B cell (primary cell): ENCODE measurements around the gene IRF2BPL. TPM values are rescaled to one million over a fixed set of nuclear protein-coding genes. Genes with fewer than 3 reads are reported as not detected.

Source experiments
- ATAC-seq: fragments of 200-7000 bp; cut with Tn5 transposase; one replicate; pipeline ENCODE4 v1.10.0; 2021; ENCODE audit warnings: low read depth, mild to moderate bottlenecking, moderate number of reproducible peaks, moderate library complexity
- CTCF ChIA-PET: fragments of 350-600 bp; sonication (Branson Sonifier 250); formaldehyde crosslinking; loops from one replicate; lab custom pipeline; 2021; ENCODE audit warnings: antibody characterized with exemption, inconsistent platforms; lab: Charles Lee
- POLR2A ChIA-PET: fragments of 350-600 bp; sonication (Branson Sonifier 250); formaldehyde crosslinking; loops from one replicate; lab custom pipeline; 2021; ENCODE audit warnings: antibody characterized with exemption; lab: Charles Lee
- DNase-seq: peaks from one replicate; pipeline ENCODE4 v3.0.0; 2013
- H2AFZ ChIP-seq: 2 replicates; pipeline ENCODE4 v1.6.1; 2012; ENCODE audit warnings: mild to moderate bottlenecking, low read depth, low read length; ENCODE audit not compliant: insufficient read depth, poor library complexity, severe bottlenecking
- H3K27ac ChIP-seq, 2 donors: 1 replicate in 1 of 2; 2 replicates in 1 of 2; pipeline ENCODE4 v1.5.1; 2012 to 2013; ENCODE audit warnings: low read length in 2 of 2, mild to moderate bottlenecking in 2 of 2, moderate library complexity in 1 of 2
- H3K27me3 ChIP-seq, 4 experiments: fragments of 200-600 bp in 1 of 4; sonication (generic) in 1 of 4; replicated peaks in 1 of 4; 1 replicate in 2 of 4; 2 replicates in 2 of 4; pipeline versions ENCODE4 v1.6.1 to v1.7.0; 2013 to 2016; ENCODE audit warnings: low read length in 3 of 4, mild to moderate bottlenecking in 2 of 4, mixed read lengths in 1 of 4, moderate library complexity in 1 of 4; ENCODE audit not compliant: insufficient read depth in 4 of 4, control insufficient read depth in 3 of 4; ENCODE audit errors: control extremely low read depth in 1 of 4
- H3K36me3 ChIP-seq, 2 experiments: replicated peaks in 1 of 2; 1 replicate in 1 of 2; 2 replicates in 1 of 2; pipeline versions ENCODE4 v1.6.1 to v1.7.1; 2013; ENCODE audit warnings: low read length in 1 of 2; ENCODE audit not compliant: insufficient read depth in 2 of 2, control insufficient read depth in 1 of 2; ENCODE audit errors: control extremely low read depth in 1 of 2, extremely low read depth in 1 of 2
- H3K4me1 ChIP-seq, 2 donors: fragments of 200-600 bp in 1 of 2; sonication (generic) in 1 of 2; 1 replicate in 1 of 2; 2 replicates in 1 of 2; pipeline versions ENCODE4 v1.5.1 to v1.6.1; 2013 to 2017; ENCODE audit warnings: low read length in 2 of 2; ENCODE audit not compliant: control insufficient read depth in 2 of 2, insufficient read depth in 2 of 2
- H3K4me2 ChIP-seq: replicated peaks from 2 replicates; pipeline ENCODE3; 2012; ENCODE audit warnings: mild to moderate bottlenecking, low read depth, low read length; ENCODE audit not compliant: poor library complexity, severe bottlenecking
- H3K4me3 ChIP-seq, 5 experiments: fragments of 200-600 bp in 1 of 5; sonication (generic) in 1 of 5; 1 replicate in 3 of 5; 2 replicates in 2 of 5; pipeline versions ENCODE4 v1.5.1 to v1.7.0; 2011 to 2016; ENCODE audit warnings: low read length in 4 of 5, mild to moderate bottlenecking in 4 of 5, low read depth in 2 of 5, control low read depth in 1 of 5, moderate library complexity in 1 of 5; ENCODE audit not compliant: insufficient read depth in 1 of 5; ENCODE audit errors: control extremely low read depth in 1 of 5, extremely low read depth in 1 of 5
- H3K79me2 ChIP-seq: fragments of 200-600 bp; sonication (generic); one replicate; pipeline ENCODE4 v1.6.0; 2016; ENCODE audit warnings: low read length; ENCODE audit not compliant: control insufficient read depth, insufficient read depth
- H3K9ac ChIP-seq: fragments of 200-600 bp; sonication (generic); 2 replicates; pipeline ENCODE4 v1.6.1; 2017; ENCODE audit warnings: mild to moderate bottlenecking, low read length, moderate library complexity
- H3K9me3 ChIP-seq, 3 donors: one replicate each; pipeline versions ENCODE4 v1.6.1 to v1.7.1; 2013; ENCODE audit warnings: low read length in 2 of 3; ENCODE audit not compliant: control insufficient read depth in 2 of 3, insufficient read depth in 1 of 3; ENCODE audit errors: control extremely low read depth in 1 of 3
- H4K20me1 ChIP-seq: 2 replicates; pipeline ENCODE4 v1.6.0; 2012; ENCODE audit warnings: mild to moderate bottlenecking, low read length; ENCODE audit not compliant: insufficient read depth, control insufficient read depth, poor library complexity, severe bottlenecking
- H3K27ac Mint-ChIP-seq: one replicate; pipeline ENCODE4 v1.8.0; 2021; ENCODE audit warnings: mixed read lengths
- H3K27me3 Mint-ChIP-seq: one replicate; pipeline ENCODE4 v1.8.0; 2021; ENCODE audit warnings: mixed read lengths
- H3K4me1 Mint-ChIP-seq: one replicate; pipeline ENCODE4 v1.8.0; 2021; ENCODE audit warnings: mixed read lengths
- H3K4me3 Mint-ChIP-seq: one replicate; pipeline ENCODE4 v1.8.0; 2021; ENCODE audit warnings: mixed read lengths
- H3K9me3 Mint-ChIP-seq: one replicate; pipeline ENCODE4 v1.8.0; 2022; ENCODE audit warnings: mixed read lengths; ENCODE audit not compliant: insufficient read depth
- EZH2 ChIP-seq: IDR thresholded peaks from 2 replicates; pipeline ENCODE4 v1.6.1; 2012; ENCODE audit warnings: borderline replicate concordance, low read depth, mild to moderate bottlenecking, moderate library complexity, low read length; ENCODE audit not compliant: insufficient read depth, poor library complexity, severe bottlenecking
- WGBS: methylation state at CpG from one replicate; pipeline ENCODE4 v1.1.5; 2013; ENCODE audit warnings: missing lambda C conversion rate; ENCODE audit not compliant: insufficient coverage; 5-methylcytosine and 5-hydroxymethylcytosine counted together
- intact Hi-C: fragments of 100-400 bp; cut with micrococcal nuclease; formaldehyde crosslinking; loops from one replicate; pipeline ENCODE4 v1.10.0; 2022
- polyA plus RNA-seq: library from polyadenylated mRNA; depleted of rRNA; stranded (reverse); fragments of >200 nt; gene quantifications from 2 replicates; pipeline ENCODE4 v1.2.3, GENCODE V29; 2012
- total RNA-seq, 2 donors: library from RNA; stranded (reverse); fragments of 120-200 nt in 1 of 2; gene quantifications; 1 replicate in 1 of 2; 2 replicates in 1 of 2; pipeline versions ENCODE4 v1.2.3 to v1.2.4, GENCODE V29; 2013 to 2022
- TF ChIP-seq, protein P1 (sequence below): fragments of 200-600 bp; IDR thresholded peaks from one replicate; pipeline ENCODE4 v1.8.0; 2022; ENCODE audit warnings: antibody characterized with exemption, mild to moderate bottlenecking

The IRF2BPL gene
- total and polyA plus RNA-seq, 2 donors (not counting 1 experiment from before 2014, with no cell fraction given), result 27.9 to 34.0 TPM

DNA sequence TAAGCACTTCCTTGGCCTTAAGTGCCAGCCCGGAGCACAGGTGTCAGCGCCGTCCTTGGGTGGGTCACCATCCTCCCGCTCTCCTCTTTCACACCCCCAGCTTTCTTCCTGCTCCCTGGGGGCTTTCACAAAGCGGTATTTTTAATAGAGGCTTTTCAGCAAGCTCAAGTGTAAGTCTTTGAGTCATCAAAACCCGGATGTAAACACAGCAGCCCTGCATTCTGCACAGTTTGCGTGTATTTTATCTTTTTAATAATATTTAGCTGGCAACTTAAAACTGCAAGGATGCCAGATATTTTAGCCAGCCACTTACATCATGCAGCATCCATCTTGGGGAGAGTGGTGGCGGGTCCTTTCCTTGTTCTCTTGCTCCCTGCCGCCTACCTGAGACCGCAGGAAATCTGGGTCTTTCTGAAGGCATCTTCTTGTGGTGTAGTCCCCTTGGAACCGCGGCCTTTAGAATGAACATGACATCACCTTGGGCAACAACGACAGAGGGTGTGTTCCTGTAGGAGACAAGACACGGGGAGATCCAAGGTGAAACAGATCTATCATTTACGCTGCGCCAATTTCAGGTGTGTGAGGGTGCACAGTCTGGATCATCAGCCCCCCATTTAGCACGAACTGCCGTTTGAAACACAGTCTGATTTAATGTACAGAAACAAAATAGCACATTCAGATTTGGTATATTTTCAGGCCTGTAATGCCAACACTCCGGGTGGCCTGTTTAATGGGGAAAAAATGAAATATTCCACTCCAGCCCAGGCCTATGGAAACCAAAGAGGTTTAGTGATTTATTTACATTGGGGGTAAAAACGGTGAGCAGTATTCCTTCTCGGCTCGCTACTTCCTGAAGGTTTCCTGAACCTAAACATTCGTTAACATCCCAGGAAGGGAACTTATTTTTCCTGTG is 12.5 kb upstream of the IRF2BPL start:
- Histone ChIP-seq H3K27ac (peak overlapping the region; percentile 89 to 93), H3K79me2 (no peaks in the 10 kb centered on the region), H3K9ac (peak overlapping the region; percentile 72), H3K27me3 (no peaks in the 10 kb centered on the region), H3K36me3 (no peaks in the 10 kb centered on the region), H4K20me1 (no peaks in the 10 kb centered on the region), H3K4me3 (peak overlapping the region; percentile 3 to 70 (median 56)), H2AFZ (peak overlapping the region; percentile 91), H3K4me2 (peak overlapping the region; percentile 90), H3K4me1 (peaks cover 71 to 80% of the 10 kb centered on the region in 2 donors), H3K9me3 (no peaks in the 10 kb centered on the region)
- H3K27me3 Mint-ChIP-seq, result no peaks in the 10 kb centered on the region
- DNase-seq (no peak), ATAC-seq (no peak)
- ChIA-PET CTCF (interaction anchor here (0.6 to 5.8 kb wide), 10 partner anchors 9 to 163 kb away, joined by 3 to 48 read pairs (median 8); partner anchors contain the start of gene IRF2BPL), POLR2A (interaction anchor here (0.6 to 2.4 kb wide), 8 partner anchors 12 to 136 kb away, joined by 3 to 46 read pairs (median 8); partner anchors contain the start of gene IRF2BPL)
- intact Hi-C loops, result loop anchor here (1.0 kb wide), 3 partner anchors 13 to 85 kb away; partner anchors contain the start of gene IRF2BPL
- H3K4me1 Mint-ChIP-seq, result peaks cover 73% of the 10 kb centered on the region
- peak overlapping the region; percentile 98 for H3K27ac Mint-ChIP-seq
- no peaks in the 10 kb centered on the region for H3K9me3 Mint-ChIP-seq
- WGBS, result 38% methylated on average over 13 of the region's 23 CpGs
- no peak for TF ChIP-seq EZH2
- TF ChIP-seq, protein P1, sequence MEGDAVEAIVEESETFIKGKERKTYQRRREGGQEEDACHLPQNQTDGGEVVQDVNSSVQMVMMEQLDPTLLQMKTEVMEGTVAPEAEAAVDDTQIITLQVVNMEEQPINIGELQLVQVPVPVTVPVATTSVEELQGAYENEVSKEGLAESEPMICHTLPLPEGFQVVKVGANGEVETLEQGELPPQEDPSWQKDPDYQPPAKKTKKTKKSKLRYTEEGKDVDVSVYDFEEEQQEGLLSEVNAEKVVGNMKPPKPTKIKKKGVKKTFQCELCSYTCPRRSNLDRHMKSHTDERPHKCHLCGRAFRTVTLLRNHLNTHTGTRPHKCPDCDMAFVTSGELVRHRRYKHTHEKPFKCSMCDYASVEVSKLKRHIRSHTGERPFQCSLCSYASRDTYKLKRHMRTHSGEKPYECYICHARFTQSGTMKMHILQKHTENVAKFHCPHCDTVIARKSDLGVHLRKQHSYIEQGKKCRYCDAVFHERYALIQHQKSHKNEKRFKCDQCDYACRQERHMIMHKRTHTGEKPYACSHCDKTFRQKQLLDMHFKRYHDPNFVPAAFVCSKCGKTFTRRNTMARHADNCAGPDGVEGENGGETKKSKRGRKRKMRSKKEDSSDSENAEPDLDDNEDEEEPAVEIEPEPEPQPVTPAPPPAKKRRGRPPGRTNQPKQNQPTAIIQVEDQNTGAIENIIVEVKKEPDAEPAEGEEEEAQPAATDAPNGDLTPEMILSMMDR, result no peak
- H3K4me3 Mint-ChIP-seq, result peak overlapping the region; percentile 88
